H1 (cell line): ENCODE measurements around the gene LYRM4. TPM values are rescaled to one million over a fixed set of nuclear protein-coding genes. Genes with fewer than 3 reads are reported as not detected.

ENCODE experiments used
- CBX5 ChIP-seq: fragments of 300-800, 300-1000 bp; sonication (generic); IDR thresholded peaks from 2 replicates; pipeline ENCODE4 v1.7.1; 2016; ENCODE audit warnings: antibody characterized with exemption, low read length, low read depth
- NRF1 ChIP-seq: IDR thresholded peaks from 2 replicates; pipeline ENCODE4 v1.6.1; 2011; ENCODE audit warnings: mild to moderate bottlenecking, low read depth, low read length, improper control_type of control experiment
- SAP30 ChIP-seq: fragments of 300-600 bp; sonication (generic); IDR thresholded peaks from 2 replicates; pipeline ENCODE4 v1.7.1; 2012; ENCODE audit warnings: low read length, moderate library complexity, mild to moderate bottlenecking, inconsistent platforms; ENCODE audit not compliant: insufficient read depth, insufficient replicate concordance
- SIN3A ChIP-seq, 2 experiments: IDR thresholded peaks in 1 of 2; conservative IDR thresholded peaks in 1 of 2; 2 replicates each; pipeline ENCODE4 v1.6.1; 2011 to 2012; ENCODE audit warnings: low read length in 2 of 2, improper control_type of control experiment in 1 of 2, low read depth in 1 of 2, mild to moderate bottlenecking in 1 of 2
- SP2 ChIP-seq: IDR thresholded peaks from 2 replicates; pipeline ENCODE4 v1.6.1; 2012; ENCODE audit warnings: mild to moderate bottlenecking, low read length, inconsistent platforms
- TAF1 ChIP-seq: IDR thresholded peaks from 2 replicates; pipeline ENCODE4 v1.6.1; 2011; ENCODE audit warnings: mild to moderate bottlenecking, low read depth, low read length
- polyA plus RNA-seq, 7 experiments: library from polyadenylated mRNA; depleted of rRNA in 3 of 7; stranded (reverse) in 5 of 7; unstranded in 2 of 7; fragments of >200 nt in 5 of 7; fragments of 200-250 nt in 2 of 7; gene quantifications; 1 replicate in 5 of 7; 2 replicates in 1 of 7; 4 replicates in 1 of 7; pipeline versions ENCODE4 v1.2.1 to v1.2.3, GENCODE V29; 2011 to 2013; ENCODE audit warnings: missing spikeins in 2 of 7, mixed read lengths in 2 of 7
- total RNA-seq: library from RNA; stranded (reverse); fragmentation: NEBNext Ultra II Directional; extraction: Animal tissue kit (Norgen Biotek cat#: 25700); gene quantifications from 2 replicates; pipeline ENCODE4 v1.2.1, GENCODE V29; 2021

LYRM4 gene
- total and polyA plus RNA-seq, 2 of the 8 experiments (the other 6 are each of a cell fraction or from before 2014, with no cell fraction given), result 56.6 to 62.8 TPM

DNA sequence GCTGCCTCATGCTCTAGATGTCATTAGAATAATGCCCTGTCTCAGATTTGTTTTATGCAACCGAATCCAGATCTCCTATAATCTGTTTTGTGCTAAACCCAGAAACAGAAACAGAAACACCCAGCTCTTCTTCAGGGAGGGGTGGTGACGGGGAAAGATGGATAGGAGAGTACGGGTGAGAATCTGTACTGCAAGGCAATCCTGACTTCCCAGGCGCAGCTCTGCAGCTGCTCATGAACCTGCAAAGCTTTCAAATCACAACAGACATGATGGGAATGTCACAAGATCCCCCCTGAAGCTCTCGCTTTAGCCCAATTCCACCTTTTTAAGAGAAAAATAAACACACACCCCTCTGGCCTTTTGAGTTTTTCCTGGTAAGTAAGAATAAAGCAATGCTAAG is 104.1 kb downstream of the LYRM4 start (continued):
- no peak for TF ChIP-seq SAP30
- TF ChIP-seq TAF1, result no peak
- TF ChIP-seq NRF1, result no peak
- TF ChIP-seq CBX5, result no peak
- no peak for TF ChIP-seq SIN3A (conservative IDR thresholded peaks at IDR 0.05 in 1 of 2, IDR thresholded peaks at IDR 0.05 in 1 of 2; ENCODE audit: low read depth in 1 of 2, low read length in 2 of 2)
- TF ChIP-seq SP2, result no peak
